Mesenteric fat pad (tissue), 1 donor: ENCODE measurements around the gene AZI2. TPM values are rescaled to one million over a fixed set of nuclear protein-coding genes. Genes with fewer than 3 reads are reported as not detected.

Source experiments
- DNase-seq: peaks from one replicate; pipeline ENCODE4 v3.0.0-alpha.2; 2020; ENCODE audit warnings: low spot score
- total RNA-seq: library from RNA; stranded (reverse); fragmentation: NEBNext Ultra II Directional; extraction: Animal tissue kit (Norgen Biotek cat#: 25700); gene quantifications from one replicate; pipeline ENCODE4 v1.2.1, GENCODE V29; 2021
- donor health status: DM: yes; HTN: yes; CAD: no.

Gene AZI2
- total RNA-seq, 1 donor from 2014 or later = 109 TPM

GRCh38 chr3:28308196-28308595 lies 40.4 kb downstream of the AZI2 start:
- no peak for DNase-seq

- no peak for DNase-seq
These were observed 46.9 kb downstream of the AZI2 start for GRCh38 chr3:28301688-28302087.

DNA sequence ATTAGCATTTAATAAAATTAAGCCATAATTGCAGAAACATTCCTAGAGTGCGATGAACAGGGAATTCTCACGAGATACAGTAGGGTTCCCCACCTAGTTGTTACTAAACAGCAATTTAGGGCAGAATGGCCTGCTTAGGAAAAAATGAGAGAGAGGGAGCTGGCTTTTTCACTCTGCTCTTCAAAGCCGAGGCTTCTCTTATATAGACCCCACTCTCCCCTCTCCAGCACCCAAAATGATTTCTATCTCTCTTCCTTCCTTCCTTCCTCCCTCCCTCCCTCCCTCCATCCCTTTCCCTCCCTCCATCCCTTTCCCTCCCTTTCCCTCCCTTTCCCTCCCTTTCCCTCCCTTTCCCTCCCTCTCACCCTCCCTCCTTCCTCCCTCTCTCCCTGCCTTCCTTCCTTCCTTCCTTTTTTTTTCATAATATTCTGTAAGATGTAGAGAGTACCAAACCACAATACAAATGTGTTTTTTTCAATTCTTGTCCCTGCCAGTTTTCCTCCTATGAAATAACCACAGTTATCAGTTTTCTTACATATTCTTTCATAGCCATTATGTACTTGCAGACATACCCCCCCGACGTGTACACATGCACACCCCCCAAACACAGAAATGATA lies 48.2 kb downstream of the AZI2 start:
- no peak for DNase-seq

DNA sequence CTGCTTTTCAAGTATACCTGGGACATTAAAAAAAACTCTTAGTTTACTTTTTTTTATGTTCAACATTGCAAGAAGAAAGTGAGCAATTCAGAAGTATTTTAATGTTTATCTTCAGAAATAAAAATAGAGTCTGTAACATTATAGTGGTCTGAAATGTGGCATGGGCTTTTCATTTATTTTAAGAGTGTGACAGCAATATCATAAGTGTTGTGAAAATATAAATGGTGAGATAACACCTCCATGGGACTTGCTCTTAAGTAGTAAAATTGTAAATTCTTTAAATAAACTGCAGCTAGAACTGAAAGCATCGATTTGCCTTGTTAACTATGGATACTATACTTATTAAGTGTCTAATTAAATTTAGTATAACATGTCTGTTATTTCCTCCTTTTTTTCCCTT lies 48.9 kb downstream of the AZI2 start:
- DNase-seq = no peak

DNA sequence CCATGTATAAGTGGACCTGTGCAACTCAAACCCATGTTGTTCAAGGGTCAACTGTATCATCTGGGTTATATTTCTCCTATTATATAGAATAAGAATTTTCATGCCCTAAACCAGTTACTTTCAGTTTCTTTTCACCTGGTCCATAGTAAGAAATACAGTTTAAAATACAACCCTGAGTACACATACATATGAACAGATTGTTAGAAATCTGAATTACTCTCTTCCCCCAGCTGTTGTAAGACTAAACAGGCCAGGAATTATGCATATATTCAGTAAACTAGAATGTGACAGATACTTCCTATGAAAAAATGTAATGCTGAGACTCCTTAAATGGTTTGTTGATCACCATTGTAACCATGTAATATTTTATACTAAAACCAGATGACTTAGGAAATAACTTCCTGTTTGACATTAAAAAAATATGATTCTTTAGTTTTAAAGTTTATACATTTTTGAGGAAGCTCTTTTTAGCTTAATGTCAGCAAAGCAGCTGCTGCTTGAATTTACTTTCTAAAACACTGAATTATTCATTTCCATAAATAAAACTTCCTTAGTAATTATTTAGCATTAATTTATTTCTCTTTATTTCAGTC lies 52.6 kb downstream of the AZI2 start:
- no peak for DNase-seq

GRCh38 chr3:28294667-28295413 lies 53.8 kb downstream of the AZI2 start:
- no peak for DNase-seq

DNA sequence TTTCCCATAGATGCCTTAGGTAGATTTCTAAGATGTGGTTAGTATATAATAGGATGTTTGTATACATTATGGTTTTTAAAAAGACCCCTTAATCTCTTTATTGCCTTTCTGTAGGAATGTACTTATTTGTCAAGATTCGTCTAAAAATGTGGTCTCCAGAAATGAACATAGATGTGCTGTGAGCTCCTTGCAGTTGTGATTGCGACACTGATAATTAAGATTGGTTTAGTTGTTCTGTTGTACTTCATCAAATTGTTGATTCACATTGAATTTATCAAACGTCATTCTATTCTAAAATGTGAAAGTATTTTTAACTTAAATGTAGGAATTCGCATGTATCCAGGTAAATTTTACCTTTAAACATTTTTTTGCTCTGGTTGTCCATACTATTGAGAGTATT lies 56.0 kb downstream of the AZI2 start:
- DNase-seq = no peak

- DNase-seq = no peak
These were observed 57.0 kb downstream of the AZI2 start for GRCh38 chr3:28291577-28291976.

GRCh38 chr3:28290863-28291300 lies 57.7 kb downstream of the AZI2 start:
- no peak for DNase-seq

DNA sequence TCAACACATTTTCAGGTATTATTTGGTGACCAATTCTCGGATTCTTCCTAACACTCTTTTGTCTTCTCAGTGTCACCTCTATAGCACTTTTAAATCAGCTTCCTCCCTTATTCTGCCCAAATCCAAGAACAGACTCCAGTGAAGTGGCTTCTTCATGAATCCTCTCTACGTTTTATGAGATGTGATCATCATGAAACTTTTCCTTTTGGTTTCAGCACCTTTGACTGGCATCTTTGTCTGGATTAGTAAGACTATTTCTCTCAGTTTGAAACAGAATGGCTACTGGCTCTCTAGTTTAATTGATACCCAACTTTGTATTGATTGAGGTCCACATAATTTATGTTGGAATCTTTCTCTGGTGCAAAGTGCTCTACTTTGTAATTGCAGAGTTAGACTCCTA lies 61.6 kb downstream of the AZI2 start:
- DNase-seq = no peak

GRCh38 chr3:28286595-28286994 lies 62.0 kb downstream of the AZI2 start:
- DNase-seq = no peak

- DNase-seq = no peak
These were observed 67.8 kb downstream of the AZI2 start for GRCh38 chr3:28280781-28281180.

DNA sequence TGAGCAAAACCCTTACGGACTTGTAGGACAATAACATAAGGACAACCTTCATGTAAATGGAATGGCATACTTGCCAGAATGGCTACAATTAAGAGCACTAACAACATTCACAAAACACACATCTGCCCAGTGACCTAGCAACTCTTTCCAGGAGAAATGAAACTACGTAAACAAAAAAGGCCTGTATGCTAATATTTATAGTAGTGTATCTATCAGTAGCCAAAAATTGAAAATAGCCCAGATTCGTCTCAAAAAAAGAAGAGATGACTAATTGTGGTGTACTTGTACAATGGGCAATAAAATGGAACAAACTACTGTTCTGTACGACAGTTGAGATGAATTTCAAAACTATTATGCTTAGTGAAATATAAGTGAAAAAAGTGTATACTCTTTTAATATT lies 68.9 kb downstream of the AZI2 start:
- no peak for DNase-seq

DNA sequence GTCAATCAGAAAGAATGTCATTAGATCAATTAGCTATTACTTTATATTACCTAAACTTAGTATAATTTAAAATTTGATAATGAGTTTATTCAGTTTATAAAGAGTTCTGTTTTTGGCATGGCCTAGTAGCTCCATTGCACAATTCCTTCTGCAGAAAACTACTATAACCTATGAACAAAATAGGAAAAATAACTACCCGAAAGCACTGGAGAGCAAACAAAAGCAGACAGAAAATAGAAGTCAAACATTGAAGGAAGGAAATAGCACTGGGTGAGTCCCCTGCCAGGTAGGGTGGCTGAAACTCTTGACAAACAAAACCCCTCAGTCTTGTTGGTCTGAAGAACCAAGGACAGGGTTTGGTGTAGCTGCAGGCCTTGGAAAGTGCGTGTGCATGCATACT lies 69.7 kb downstream of the AZI2 start:
- DNase-seq = no peak

DNA sequence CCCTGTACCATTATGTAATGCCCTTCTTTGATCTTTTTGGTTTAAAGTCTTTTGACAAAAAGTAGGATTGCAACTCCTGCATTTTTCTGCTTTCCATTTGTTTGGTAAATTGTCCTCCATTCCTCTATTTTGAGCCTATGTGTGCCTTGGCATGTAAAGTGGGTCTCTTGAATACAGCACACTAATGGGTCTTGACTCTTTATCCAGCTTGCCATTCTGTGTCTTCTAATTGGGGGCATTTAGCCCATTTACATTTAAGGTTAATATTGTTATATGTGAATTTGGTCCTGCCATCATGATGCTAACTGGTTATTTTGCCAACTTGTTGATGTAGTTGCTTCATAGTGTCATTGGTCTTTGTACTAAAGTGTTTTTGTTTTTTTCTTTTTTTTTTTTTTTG lies 74.8 kb downstream of the AZI2 start:
- DNase-seq = no peak

Other genes with a start within 250 kb of the AZI2 start
- 17.7 TPM for gene CMC1, start 107.2 kb downstream of the AZI2 start, total RNA-seq
- gene ZCWPW2, start 103 bp downstream of the AZI2 start, total RNA-seq = 0.51 TPM